NCI-H187 treated with DMSO at 0.1 percent for 48 hours (cell line): ENCODE data around the gene RAD52.

ENCODE experiments used
- DNase-seq: peaks from one replicate; lab custom pipeline; 2025; lab: John Stamatoyannopoulos, UW

RAD52 gene

GRCh38 chr12:868722-869121, 80.8 kb downstream of the RAD52 start:
- DNase-seq, result no peak

GRCh38 chr12:867905-868304, 81.6 kb downstream of the RAD52 start:
- DNase-seq, result no peak

- DNase-seq, result no peak
These were observed 83.9 kb downstream of the RAD52 start for GRCh38 chr12:865614-866013.

GRCh38 chr12:863285-863684, 86.2 kb downstream of the RAD52 start:
- no peak for DNase-seq

GRCh38 chr12:862303-862911, 87.1 kb downstream of the RAD52 start:
- DNase-seq, result no peak
